HG02884 (cell line): Measurements from ENCODE around the gene KDM5B.
"Not testable (repeated sequence)": the region's sequence is repeated elsewhere in the genome, so short reads cannot be mapped to it uniquely, and the experiment has no call there.

Experiments used
- ATAC-seq: cut with Tn5 transposase; IDR thresholded peaks from one replicate; pipeline ENCODE4 v1.9.1; 2021; ENCODE audit warnings: mild to moderate bottlenecking, moderate library complexity; ENCODE audit not compliant: unreplicated experiment

The KDM5B gene

GRCh38 chr1:202807926-202808757, at the start of gene KDM5B:
KDM5B (minus strand) TSS chr1:202808421; CDS start chr1:202808305, 116 bp downstream.
- ATAC-seq: no peak

DNA sequence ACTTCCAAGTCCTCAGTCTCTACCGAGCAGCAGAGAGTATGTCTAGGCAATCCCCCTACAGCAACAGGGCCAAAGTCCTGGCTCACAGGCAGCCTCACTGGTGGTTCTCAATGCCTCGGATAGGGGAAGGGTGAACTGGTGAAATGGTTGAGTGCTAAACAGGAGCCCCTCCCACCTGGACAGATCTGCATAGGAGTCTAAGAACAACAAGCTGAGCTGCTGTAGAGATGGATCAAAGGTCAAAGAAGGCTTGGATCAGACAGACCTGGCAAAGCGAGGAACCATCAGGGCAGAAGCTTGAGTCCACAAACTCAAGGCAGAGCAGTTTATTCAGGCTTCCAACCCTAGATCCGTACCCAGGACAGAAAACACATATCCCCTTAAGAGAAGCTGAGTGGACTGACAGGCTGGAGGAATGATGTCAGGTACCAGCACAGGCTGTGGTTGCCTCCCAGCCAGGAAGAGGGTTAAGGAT, 49.0 kb upstream of the KDM5B start:
- ATAC-seq: no peak

DNA sequence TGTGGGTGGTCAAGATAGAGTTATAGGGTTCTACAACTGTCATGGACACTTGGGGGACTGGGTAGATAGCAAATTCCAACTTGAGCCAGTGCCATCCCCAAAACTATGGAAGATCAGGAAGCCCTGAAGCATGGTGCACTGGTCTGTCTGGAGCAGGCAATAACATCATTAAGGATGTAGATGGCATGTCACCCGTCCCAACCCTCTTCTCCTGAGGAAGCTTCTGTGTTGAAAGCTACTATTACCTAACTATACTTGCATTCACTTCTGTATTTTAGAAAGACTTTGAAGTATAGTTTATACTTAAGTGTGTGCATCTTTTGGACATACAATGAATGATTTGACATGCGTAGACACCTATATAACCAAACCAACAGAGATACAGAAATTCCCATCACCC, 47.8 kb upstream of the KDM5B start:
- no peak for ATAC-seq

DNA sequence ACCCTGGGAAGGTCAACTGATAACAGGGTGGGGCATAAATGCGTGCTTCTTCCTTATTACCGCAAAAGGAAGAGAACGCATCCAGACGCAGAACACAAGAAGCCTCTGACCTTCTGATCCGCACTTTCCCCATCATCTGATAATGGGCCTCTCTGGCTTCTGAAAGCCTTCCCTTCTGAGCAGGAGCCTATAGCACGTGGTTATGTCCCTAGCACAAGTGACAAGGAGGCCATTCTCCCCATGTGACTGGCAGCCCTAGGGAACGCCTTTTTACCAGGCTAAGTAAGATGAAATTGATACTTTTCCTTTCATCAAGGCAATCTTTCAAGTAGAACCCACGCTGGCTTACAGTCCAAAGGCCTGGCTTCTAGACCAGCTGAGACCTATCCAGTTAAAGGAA, 46.6 kb upstream of the KDM5B start:
- ATAC-seq: no peak

DNA sequence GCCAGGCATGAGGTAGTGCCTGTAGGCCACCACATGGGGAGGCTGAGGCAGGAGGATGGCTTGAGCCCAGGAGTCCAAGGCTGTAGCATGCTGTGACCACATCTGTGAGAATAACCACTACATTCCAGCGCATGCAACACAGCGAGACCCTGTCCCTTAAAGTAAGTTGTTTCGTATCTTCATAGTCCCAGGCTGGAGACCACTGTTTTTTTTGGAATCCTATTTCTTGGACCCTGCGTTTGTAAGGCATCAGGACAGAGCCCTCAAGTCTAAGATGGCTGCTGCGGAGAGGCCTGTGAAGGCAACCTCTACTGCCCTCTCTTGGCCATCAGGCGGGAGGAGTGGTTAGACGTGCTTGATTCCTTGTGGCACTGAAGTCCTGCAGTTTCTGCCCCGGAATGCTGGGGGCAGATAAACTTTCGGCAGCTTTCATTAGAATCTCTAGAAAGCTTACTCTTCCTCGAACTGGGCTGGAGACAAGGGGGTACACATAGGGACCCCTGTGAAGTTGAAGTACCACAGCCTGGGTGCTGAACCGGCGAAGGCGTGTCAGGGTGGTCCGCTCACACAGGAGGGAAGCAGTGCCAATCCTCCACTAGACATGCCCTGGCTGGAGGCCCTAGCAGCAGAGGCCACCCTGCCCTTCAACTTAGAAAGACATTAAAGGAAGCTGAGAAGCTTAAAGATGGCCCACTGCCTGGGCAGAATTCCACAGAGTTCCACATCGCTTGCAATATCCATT, 44.1 kb upstream of the KDM5B start:
- no peak for ATAC-seq

GRCh38 chr1:202850593-202851362, 42.6 kb upstream of the KDM5B start:
- ATAC-seq: no peak

DNA sequence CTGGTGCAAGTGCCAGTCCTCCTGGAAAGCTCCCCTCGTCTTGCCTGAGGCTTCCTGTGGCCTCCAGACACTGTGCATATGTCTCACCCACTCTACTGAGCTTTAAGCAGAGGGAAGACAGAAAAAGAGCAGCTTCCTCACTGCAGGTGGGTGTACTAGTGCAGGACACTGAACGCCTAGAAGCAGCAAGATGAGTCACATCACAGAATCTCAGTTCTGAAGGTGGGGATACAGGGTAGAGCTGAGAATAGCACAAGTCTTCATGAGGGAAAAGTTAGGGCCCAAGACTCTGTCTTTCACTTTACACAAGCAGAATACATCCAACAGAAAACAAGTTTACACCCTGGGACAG, 39.9 kb upstream of the KDM5B start:
- peak; percentile 88 for ATAC-seq

GRCh38 chr1:202844935-202845334, 36.7 kb upstream of the KDM5B start:
- no peak for ATAC-seq

- ATAC-seq: no peak
These were observed 36.0 kb upstream of the KDM5B start for GRCh38 chr1:202844259-202844658.

- ATAC-seq: no peak
These were observed 34.9 kb upstream of the KDM5B start for GRCh38 chr1:202843081-202843480.

DNA sequence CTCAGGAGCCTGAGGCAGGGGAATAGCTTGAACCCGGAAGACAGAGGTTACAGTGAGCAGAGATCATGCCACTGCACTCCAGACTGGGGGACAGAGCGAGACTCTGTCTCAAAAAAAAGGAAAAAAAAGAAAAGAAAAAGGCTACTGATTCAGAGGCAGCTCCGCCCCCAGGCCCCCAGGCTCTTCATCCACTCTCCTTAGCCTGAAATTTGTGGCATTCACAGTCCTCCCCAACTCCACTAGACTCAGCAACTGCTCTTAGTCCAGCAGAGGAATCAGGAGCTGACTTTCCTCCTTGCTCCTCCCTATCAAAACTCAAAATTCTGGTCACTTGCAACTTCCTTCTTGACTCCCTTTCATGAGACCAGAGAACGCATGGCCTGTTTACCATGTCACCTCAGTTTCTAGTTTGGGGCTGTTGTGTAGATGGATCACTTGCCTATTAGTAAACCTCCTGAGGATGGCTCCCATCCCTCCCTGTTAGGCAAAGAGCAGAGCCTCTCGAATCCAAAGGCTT, 29.6 kb upstream of the KDM5B start:
- no peak for ATAC-seq

- no peak for ATAC-seq
These were observed 28.6 kb upstream of the KDM5B start for GRCh38 chr1:202836623-202837403.

DNA sequence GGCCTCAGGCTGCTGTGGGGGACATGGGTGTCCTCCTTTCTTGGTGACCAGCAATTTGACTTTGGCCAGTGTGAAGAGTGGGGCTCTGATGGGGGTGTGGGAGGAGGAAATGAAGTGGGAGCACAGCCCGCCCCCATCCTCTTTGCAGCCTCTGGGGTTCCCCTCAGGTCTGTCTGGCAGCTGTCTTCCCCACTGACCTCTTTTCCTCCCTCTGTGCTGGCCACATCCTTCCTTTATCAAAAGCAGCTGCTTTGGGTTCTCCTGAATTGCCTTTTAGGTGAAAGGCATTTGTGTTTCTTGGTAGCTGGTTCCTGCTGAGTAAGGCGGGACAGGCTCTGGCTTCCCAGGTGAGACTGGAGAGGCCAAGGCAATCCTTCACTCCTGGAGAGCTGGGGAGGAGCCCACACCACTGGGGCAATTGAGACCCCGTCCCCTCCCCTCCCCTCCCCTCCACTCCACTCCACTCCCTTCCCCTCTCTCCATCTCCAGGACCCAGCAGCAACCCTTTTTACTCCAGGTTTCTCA, 27.4 kb upstream of the KDM5B start:
- no peak for ATAC-seq

DNA sequence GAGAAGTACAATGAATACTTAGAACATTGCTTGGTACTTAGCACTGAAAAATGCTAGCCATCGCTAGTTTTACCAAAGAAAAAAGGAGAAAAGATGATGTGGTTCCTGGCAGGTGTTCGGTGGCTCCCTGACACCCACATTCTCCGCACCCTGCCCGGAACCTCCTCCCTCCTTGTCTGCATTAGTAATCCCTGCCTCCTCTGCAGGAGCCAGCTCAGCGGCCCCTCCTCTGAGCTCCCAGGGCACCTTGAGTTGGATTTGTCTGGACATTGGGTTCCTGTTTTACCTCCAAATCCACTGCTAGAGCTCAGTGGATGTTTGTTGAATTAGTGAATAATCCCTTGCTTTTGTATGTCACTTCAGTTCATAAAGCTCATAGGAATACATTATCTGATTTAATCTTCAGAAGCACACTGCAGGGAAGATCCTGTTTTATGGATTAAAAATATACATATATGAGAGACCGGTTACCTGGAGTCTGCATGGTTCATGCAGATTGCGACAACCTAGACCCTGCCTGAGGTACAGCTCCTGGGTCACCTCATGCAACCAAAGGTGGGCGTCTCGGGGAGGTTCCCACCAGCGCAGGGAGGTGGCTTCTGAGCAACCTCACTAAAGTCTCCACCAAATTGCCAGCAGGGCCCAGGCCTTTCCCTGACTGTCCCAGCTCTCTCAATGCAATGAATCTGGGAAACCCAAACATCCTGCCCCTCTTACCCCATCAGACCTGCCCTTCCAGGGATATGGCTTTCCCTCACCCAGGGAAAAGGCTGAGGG, 26.7 kb upstream of the KDM5B start:
- ATAC-seq: no peak

DNA sequence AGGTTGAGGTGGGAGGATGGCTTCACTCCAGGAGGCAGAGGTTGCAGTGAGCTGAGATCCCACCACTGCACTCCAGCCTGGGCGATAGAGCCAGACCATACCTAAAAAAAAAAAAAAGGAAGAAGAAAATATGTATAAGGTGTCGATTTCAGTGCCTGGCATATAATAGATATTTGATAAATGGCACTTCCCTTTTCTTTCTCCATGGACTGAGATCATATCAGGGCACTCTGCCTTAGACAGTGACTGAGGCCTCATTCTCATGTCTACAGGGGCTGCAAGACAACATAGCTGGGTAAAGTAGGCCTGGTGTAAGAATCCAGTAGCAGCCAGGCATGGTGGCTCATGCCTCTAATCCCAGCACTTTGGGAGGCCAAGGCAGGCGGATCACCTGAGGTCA, 23.7 kb upstream of the KDM5B start:
- ATAC-seq: no peak

DNA sequence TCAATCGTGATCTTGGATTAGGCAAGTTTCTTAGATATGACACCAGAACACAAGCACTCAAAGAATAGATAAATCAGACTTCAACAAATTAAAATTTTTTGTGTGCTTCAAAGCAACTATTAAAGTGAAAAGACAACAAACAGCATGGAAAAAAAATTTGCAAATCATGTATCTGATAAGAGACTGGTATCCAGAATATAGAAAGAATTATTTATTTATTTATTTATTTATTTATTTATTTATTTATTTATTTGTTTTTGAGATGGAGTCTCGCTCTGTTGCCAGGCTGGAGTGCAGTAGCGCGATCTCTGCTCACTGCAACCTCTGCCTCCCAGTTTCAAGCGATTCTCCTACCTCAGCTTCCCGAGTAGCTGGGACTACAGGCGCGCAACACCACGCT, 21.0 kb upstream of the KDM5B start:
- ATAC-seq: not testable (repeated sequence)

- no peak for ATAC-seq
These were observed 17.5 kb upstream of the KDM5B start for GRCh38 chr1:202825748-202826147.

DNA sequence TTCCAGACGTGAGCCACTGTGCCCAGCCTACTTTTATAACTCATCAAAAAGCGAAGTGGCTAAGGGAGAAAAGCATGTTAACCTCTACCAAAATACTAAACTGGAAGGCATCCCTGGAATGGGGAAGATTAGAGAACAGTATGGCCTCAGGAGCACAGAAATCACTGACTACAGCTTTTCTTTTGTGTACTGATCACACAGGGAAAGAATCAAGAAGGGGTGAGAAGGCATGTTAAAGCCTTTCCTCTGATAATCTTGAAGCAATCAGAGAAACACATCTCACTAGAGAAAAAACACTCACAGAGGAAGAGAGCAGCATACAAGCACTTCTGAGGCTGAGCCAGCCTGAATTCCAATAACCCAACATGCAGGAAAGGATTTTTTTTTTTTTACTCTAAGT, 13.2 kb upstream of the KDM5B start:
- no peak for ATAC-seq

- no peak for ATAC-seq
These were observed 10.6 kb upstream of the KDM5B start for GRCh38 chr1:202818819-202819218.
